Inflammatory macrophage (primary cell): ENCODE data around the gene CDC42BPA.
"Not testable (repeated sequence)": the region's sequence is repeated elsewhere in the genome, so short reads cannot be mapped to it uniquely, and the experiment has no call there.

Experiments
- DNase-seq, 2 donors: peaks; one replicate each; pipeline ENCODE4 v3.0.0-alpha.2; 2020 to 2022

CDC42BPA gene

DNA sequence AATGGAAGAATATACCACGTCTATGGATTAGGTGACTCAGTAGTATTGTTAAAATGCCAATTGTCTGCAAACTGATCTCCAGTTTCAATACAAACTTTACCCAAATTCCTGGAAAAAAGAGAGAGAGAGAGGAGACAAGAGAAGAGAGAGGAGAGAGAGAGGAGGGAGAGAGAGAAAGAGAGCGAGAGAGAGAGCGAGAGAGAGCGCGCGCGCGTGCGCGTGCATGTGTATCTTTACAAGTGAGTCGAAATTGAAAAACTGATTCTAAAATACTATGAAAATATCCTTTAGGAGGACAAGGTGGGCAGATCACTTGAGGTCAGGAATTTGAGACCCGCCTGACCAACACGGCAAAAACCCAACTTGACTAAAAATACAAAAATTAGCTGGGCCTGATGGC is 65.2 kb downstream of the CDC42BPA start:
- no peak for DNase-seq

DNA sequence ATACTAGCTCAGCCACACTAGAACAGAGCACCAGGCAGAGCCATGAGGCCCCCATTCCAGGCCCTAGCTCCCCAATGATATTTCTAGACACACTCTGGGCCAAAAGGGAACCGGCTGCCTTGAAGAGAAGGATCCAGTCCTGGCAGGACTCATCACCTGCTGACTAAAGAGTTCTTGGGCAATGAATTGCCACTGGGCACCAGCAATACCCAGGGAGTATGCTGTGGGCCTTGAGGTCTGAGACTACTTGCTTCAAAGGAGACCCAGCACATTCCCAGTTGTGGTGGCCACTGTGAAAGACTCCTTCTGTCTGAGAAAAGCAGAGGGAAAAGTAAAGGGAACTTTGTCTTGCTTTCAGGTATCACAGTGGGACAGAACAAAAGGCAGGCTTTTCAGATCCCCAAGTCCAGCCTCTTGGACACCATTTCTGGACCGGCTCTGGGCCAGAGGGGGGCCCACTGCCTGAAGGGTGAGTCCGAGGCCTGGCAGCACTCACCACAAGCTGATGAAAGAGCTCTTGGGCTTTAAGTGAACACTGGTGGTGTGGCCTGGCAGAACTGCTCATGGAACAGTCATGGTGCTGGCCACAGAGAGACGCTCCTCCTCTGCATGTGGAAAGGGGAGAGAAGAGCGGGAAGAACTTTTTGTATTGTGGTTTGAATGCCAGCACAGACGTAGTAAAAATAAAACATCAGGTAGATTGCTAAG is 72.5 kb downstream of the CDC42BPA start:
- DNase-seq: no peak

DNA sequence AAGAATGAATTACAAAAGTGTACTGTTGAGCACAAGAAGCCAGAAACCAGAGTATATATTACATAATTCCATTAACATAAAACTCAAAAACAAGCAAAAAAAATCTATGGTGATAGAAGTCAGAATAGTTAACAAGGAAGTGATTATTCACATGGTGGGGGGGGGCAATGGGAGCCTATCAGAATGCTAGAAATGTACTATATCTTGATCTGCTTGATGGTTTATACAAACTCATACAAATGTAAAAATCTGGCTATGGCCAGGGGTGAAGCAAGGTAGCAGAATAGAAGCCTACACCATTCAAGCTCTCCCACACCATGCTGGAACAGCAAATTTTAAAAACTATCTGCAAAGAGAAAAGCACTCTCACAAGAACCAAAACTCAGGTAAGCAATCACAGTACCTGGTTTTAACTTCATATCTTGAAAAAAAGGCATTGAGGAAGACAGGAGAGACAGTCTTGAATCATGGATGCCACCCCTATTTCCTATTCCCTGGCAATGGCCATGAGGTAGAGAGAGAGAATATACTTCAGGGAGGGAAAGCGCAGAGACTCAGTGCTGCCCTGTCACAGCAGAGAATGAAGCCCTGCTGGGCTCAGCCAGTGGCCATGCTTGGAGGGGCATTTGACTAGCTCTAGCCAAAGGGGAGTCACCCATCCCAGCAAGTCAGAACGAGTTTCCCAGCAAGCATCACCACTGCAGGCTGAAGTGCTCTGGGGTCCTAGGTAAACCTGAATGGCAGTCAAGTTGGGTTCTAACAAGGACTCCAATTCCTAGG is 73.8 kb downstream of the CDC42BPA start:
- DNase-seq: no peak

DNA sequence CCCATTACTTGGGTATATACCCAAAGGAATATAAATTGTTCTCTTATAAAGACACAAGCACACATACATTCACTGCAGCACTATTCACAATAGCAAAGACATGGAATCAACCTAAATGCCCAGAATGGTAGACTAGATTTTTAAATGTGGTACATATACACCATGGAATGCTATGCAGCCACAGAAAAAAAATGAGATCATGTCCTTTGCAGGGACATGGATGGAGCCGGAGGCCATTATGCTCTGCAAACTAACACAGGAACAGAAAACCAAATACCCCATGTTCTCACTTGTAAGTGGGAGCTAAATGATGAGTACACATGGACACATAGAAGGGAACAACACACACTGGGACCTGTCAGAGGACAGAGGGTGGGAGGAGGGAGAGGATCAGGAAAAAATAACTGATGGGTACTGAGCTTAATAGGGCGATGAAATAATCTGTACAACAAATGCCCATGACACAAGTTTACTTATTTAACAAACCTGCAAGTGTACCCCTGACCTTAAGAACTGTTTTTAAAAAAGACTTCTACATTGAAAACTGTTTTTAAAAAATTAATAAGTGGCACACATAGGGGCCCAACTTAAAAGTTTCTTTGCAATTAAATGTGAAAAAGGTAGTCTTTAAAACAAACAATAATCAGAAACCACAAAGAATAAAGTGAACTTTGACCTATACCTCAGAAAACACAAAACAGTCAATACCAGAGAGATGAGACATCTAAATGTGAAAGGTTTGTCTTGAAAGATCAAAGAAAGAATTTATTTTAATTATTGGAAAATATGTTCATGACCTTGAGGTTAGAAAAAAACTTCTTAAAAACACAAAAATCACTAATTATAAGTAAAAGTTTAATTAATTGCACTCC is 75.2 kb downstream of the CDC42BPA start:
- DNase-seq: no peak

DNA sequence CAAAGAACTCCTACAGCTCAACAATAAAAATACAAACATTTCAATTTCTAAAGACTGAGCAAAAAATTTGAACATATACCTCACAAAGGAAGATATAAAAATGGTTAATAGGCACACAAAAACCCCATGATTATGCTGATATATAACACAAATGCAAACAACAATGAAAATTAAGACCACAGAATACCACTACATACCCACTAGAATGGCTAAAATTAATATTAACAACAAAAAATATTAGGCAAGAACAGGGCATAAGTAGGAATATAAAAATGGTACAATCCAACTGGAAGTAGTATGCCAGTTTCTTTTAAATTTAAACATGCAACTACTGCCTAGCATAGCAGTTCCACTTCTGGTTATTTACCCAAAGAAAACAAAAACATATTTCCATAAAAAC is 77.3 kb downstream of the CDC42BPA start:
- no peak for DNase-seq

DNA sequence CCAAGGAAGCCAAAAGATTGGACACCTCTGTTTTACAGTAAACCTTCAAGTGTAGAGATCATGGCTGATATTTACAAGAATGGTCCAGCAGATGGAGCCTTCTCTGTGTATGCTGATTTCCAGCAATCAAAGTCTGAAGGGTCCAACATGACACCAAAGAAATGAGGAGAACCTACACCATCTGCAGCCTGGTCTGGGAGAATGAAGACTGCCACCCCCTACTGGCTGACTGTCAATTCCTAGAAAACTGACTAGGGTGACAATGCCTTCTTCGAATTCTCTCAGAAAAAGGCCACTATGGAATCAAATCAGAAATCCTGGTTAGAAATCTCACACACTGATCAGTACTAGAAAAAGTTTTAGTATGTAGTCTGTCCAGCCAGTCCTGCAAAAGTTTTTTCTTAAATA is 83.3 kb downstream of the CDC42BPA start:
- peak; percentile 34 to 52 for DNase-seq

DNA sequence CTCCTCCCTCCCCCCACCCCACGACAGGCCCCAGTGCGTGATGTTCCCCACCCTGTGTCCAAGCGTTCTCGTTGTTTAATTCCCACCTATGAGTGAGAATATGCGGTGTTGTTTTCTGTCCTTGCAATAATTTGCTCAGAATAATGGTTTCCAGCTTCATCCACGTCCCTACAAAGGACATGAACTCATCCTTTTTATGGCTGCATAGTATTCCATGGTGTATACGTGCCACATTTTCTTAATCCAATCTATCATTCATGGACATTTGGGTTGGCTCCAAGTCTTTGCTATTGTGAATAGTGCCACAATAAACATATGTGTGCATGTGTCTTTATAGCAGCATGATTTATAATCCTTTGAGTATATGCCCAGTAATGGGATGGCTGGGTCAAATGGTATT is 87.2 kb downstream of the CDC42BPA start:
- not testable (repeated sequence) for DNase-seq

DNA sequence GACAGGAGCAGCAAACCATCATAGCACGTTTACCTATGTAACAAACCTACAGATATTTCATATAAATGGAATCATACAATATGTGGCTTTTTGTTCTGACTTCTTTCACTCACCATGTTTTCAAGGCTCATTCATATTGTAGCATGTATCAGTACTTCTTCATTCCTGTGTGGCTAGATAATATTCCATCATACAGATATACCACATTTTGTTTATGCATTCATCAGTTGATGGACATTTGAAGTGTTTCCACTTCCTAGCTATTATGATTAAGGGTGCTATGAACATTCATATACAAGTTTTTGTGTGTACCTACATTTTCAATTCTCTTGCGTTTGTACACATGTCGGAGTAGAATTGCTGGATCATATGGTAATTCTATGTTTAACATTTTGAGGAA is 90.1 kb downstream of the CDC42BPA start:
- DNase-seq: no peak

DNA sequence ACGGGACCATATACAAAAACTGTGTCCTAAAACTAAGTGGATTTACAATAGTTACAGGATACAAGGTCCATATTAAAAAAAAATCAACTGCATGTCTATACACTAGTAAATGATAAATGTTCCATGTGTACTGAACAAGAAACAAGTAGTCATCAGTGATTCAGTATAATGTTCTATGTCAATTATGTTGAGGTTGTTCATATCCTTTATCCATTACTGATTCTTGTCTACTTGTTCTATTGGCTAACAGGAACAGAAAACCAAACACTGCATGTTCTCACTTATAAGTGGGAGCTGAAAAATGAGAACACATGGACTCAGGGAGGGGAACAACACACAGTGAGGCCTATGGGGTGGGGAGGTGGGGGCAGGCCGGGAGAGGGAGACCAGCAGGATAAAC is 90.5 kb downstream of the CDC42BPA start:
- no peak for DNase-seq

DNA sequence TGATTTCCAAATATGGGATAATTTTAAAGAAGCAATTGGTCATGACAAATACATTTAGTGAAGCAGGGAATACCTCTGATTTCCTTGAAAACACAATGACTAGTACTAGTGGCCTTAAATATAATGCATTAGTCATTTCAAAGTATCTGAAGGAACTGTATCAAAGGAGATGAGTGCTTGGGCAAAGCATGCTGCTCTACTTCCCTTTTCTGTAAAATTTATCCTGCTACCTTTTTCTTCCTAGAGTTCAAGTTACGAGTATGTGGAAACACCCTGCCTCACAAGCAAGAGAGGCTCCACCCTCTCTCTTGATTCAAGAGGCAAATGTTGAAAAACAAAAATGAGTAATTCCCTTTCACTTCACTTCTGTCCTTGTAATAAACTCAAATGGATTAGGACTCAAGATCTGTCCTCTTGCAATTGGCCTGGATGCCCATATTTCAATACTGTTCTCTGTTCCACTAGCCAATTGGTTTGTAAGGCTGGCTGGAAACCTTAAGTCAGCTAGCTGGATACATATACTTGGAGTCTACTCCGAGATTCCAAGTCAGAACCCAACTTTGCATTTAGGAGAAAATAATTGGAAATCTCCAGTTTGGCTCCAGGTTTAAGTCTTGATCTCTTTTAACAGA is 92.5 kb downstream of the CDC42BPA start:
- peak; percentile 17 to 71 for DNase-seq

DNA sequence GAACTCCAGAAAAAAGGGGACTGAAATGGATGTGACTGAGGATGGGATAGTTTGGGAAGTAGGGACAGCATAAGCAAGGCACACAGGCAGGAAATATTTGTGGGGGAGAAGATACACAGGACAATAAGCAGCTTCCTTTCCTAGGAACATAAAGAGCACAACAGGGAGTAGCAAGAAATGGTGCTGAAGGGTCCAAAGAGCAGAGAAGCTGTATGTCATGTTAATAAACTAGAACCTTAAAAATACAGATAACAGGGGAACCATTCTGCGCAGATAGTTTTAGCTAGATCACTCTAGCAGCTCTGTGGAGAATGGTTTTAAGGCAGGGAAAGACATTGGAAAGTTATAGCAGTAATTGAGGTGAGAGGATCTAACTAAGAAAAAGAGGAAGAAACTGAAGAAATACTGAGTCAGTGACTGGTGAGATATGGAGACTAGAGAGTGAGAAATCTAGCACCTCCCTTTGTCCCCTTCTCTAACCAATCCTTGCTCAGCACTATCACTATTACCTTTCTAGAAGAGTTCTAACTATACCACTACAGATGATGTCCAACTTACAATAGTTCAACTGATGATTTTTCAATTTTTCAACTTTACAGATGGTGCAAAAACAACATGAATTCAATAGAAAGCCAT is 95.0 kb downstream of the CDC42BPA start:
- no peak for DNase-seq

DNA sequence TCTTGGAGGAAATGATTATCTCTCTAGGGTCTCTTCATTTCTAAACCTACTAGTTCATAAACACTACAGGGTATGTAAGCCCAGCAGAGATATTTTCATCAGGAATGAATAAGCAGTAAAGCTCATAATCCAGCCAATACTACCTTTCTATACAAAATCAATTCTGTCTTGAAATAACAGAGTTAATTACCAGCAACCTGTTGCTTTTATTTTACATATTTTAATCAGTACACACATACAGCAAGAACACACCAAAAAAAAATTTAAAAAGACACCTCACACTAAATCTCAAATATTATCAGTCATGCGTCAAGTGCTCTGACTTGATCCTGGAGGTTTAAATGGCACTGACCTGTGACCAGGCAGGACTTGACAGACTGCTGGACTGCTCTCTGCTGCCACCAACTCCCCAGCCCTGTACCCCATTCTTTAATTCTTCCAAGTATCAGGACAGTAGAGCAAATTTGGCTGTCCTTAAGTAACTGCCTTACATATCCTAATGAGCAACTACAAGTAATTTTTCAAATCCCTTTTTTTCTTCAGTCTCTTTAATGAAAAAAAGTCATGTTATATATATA is 98.5 kb downstream of the CDC42BPA start:
- no peak for DNase-seq

DNA sequence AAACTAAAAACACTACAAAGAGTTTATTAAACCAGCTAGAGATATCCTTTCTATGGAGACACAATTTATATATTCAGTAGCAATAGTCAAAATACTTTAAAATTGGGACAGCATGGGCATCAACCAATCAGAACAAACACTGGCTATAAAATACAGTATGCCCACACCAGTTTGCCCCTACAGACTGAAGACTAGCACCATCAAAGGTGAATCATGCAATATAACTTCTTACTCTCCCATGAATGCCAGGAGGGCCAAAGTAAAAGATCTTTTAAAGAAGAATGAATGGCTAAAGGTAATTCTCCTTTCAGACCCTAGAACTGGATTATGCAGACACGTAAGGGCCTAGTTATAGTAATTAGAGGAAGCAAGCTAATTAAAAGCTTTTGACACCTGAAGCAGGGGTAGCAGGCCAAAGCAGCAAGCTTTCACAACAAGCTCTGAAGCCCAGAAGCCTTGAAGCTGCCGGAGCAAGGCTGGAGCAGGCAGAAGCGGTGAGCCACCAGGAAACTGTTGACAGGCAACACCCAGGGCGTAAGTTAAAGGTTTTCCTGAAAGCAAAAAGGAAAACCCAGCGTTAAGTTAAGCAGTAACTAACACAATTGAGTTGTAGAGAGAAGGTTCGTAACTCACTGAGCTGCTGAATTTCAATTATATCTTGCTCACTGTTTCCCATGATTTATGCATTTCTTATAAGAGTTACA is 99.3 kb downstream of the CDC42BPA start:
- no peak for DNase-seq

DNA sequence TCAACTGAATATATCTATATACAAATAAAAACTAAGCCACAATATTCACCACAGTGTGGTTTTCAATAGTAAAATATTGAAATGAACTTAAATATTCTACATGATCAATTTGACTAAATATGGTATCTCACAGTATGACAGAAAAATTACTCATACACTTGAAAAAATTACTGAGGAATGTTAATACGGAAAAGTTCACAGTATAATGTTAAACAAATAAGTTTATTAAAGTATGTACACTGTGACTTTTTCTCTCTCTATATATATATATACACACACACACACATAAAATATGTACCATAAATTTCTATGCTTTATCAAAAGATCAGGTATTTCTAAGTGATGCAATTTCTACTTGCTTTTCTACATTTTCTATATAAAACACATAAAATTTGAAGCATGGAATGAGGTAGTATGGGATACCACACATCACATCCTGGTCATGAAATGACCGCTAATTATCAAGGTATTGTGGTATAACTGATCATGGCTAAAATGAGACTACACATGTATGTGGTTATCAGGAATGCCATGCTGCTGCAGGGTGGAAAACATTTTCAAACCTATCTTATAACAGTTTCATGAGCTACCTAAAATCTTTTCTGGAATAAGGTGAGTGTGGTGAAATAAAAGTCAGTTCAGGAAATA is 102.3 kb downstream of the CDC42BPA start:
- no peak for DNase-seq

DNA sequence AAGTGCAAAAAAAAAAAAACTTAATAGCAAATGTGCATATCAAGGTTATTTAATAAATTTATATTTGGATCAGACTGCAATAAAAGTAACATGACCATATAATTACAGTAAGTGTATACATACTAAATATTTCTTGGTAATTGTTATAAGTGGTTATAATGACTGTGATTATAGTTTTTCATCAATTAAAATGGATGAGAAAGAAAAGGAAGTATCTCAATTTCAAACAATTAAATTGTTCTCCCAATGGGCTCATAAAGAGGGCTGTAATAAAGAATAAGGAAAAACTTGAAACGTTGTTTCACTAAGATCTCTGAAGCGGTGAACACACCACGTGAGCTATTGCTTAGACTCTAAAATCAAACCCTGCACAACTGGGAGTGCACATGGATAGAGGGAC is 104.1 kb downstream of the CDC42BPA start:
- DNase-seq: no peak

DNA sequence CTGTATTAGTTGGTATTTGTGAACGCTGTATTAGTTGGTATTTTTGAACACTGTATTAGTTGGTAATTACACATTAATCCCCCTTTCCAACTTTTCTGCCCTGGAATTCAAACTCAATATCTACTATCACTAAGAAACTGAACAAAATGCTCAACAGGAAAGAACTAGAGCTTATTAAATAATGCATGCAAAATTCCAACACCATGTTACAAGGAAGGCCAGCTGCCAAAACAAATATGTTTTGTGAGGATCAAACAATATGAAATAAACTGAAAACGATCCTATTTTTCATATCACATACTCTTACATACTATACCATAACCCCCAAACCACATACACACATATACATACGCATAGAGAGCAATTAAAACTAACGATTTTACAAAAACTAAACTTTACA is 104.9 kb downstream of the CDC42BPA start:
- DNase-seq: no peak

DNA sequence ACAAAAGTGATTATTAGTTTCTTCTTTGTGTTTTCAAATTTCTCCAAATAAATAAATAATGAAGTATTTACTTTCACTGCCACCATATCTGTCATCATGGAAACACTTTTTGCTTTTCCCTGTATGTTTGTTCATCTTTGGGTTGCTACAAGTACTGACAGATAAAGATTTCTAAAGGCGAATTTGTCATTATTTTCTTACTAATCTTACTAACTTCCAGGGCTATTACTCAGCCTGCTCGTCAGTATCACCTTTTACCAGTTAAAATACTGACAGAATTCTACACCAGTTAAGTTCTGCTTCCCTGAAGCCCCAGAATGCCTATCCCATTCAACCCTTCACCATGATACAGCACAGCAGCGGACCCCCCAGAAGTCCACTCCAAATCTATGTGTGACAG is 106.1 kb downstream of the CDC42BPA start:
- no peak for DNase-seq

DNA sequence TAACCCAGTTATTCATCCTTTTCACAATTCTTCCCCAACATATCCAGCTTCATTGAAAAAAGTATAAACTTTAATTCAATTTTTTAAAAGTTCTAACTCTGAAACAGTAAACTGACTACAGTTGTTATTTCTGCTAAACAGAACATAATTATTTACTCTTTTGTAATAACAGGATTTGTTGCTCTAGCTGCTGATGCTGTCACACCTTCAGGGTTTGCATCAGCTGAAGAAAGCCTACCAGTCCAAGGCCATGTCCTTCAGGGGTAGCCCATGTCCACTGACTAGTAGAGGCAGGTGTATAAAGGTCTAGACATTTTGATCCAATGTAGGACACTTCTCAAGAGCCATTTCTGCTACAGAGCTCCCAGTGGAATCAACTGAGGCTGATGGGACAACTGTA is 107.7 kb downstream of the CDC42BPA start:
- DNase-seq: no peak

DNA sequence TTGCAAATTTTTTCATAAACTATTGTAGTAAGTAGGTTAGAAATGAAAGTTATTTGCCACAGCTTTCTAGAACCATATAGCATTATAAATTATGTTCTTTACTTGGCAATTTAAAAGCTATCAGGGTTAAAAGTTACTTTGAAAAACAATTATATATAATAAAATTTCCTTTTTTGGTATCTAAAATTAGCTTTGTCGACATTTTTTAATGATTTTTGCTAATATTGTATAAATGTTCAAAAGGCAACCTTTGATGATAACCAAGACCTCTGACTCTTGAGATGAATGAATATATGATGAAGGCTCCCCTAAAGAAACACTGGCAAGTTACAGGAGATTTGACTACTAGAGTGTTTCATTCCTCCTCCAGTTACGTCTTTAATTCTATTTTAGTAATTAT is 121.2 kb downstream of the CDC42BPA start:
- no peak for DNase-seq

DNA sequence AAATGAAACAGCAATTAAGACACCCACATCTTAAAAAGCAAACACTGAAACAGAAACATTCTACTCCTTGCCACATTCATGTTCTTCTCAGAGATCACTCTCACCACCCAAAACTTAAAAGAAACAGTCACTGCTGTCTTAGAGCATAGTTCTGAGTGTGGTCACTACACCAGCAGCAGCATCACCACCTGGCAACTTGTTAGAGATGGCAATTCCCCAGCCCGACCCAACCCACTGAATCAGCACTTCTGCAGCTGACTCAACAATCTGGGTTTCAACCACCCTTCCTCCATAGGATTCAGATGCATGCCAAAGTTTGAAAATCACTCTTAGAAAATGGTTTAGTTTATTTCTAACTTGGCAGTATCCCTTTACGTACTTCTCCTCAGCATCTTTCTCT is 126.1 kb downstream of the CDC42BPA start:
- DNase-seq: no peak

DNA sequence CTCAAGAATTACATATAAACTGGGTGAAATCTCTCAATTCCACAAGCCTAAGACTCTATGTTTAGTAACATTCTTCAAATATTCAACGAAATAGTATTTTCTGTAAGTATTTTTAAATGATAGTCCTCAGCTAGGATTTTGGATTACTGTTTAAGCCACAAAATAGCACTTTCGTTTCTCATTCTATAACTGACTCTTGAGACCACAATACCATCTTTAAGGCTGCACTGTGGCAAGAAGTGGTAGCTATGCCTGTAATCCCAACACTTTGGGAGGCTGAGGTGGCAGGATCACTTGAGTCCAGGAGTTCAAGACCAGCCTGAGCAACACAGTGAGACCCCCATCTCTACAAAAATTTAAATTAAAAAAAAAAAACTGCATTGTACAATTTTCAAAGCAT is 126.7 kb downstream of the CDC42BPA start:
- DNase-seq: no peak
